ENCODE measurements around the gene RASA3.

DNA sequence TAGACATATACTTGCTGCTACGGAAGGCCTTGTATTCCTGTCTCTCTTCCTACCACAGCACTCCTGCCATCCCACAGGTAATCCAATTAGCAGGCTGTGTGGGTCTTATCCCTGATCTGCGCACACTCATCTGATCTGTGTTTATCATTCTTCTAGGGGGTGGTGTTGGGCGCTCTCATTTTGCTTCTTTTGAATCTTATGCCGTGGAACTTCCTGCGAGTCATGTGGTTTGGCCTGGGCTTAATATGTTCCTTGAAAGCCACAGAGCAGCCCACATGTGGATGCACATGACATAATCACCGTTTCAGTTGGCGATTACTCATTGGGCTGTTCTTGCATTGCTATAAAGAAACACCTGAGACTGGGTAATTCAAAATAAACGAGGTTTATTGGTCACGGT, 7.5 kb downstream of the RASA3 start:
- no peak for TF ChIP-seq POLR2AphosphoS5 (IDR thresholded peaks at IDR 0.05; ENCODE audit: insufficient read depth, low read depth, low read length)
- no peak for TF ChIP-seq EZH2 (IDR thresholded peaks at IDR 0.05; ENCODE audit: borderline replicate concordance, low read depth, low read length, severe bottlenecking)

Measured in endothelial cell of umbilical vein (primary cell).